SK-N-SH (cell line): Measurements from ENCODE around the gene PLEK2. TPM values are rescaled to one million over a fixed set of nuclear protein-coding genes. Genes with fewer than 3 reads are reported as not detected.

Experiments
- CTCF ChIA-PET: fragments of 300-600, 350-600 bp; formaldehyde crosslinking; extraction: SDS; loops from one replicate; lab custom pipeline; 2021; lab: Yijun Ruan, JAX
- POLR2A ChIA-PET: fragments of 350-600 bp; sonication (Branson Sonifier 250); formaldehyde crosslinking; extraction: SDS; loops from one replicate; lab custom pipeline; 2020; ENCODE audit warnings: antibody characterized with exemption, inconsistent platforms; lab: Yijun Ruan, JAX
- DNase-seq: peaks from one replicate; pipeline ENCODE4 v3.0.0; 2012
- H2AFZ ChIP-seq: fragments of 200-600 bp; sonication (generic); 2 replicates; pipeline ENCODE4 v1.8.1; 2016; ENCODE audit warnings: antibody characterized with exemption, mild to moderate bottlenecking, low read depth
- H3F3A ChIP-seq: fragments of 200-600 bp; sonication (generic); replicated peaks from 2 replicates; pipeline ENCODE3; 2016; ENCODE audit warnings: antibody characterized with exemption, mild to moderate bottlenecking; ENCODE audit not compliant: insufficient read depth
- H3K27ac ChIP-seq, 2 experiments: fragments of 200-500 bp in 1 of 2; fragments of 200-600 bp in 1 of 2; sonication (Bioruptor generic) in 1 of 2; sonication (generic), shearing (Covaris generic) in 1 of 2; 2 replicates each; pipeline versions ENCODE4 v1.5.1 to v1.6.1; 2014 to 2016; ENCODE audit warnings: low read depth in 2 of 2, inconsistent platforms in 1 of 2, low read length in 1 of 2, mild to moderate bottlenecking in 1 of 2, mixed read lengths in 1 of 2
- H3K27me3 ChIP-seq: fragments of 200-600 bp; sonication (generic), shearing (Covaris generic); 2 replicates; pipeline ENCODE4 v1.6.1; 2016; ENCODE audit warnings: mixed run types; ENCODE audit not compliant: insufficient read depth
- H3K36me3 ChIP-seq, 2 experiments: fragments of 200-500 bp in 1 of 2; fragments of 200-600 bp in 1 of 2; sonication (Bioruptor generic) in 1 of 2; sonication (generic) in 1 of 2; replicated peaks in 1 of 2; 2 replicates each; pipeline versions ENCODE3 to v1.5.1; 2014 to 2016; ENCODE audit warnings: low read length in 1 of 2, mild to moderate bottlenecking in 1 of 2; ENCODE audit not compliant: insufficient read depth in 2 of 2, control insufficient read depth in 1 of 2
- H3K4me1 ChIP-seq, 2 experiments: fragments of 200-500 bp in 1 of 2; fragments of 200-600 bp in 1 of 2; sonication (Bioruptor generic) in 1 of 2; sonication (generic), shearing (Covaris generic) in 1 of 2; 2 replicates each; pipeline versions ENCODE4 v1.5.1 to v1.6.1; 2014 to 2016; ENCODE audit warnings: low read depth in 1 of 2, low read length in 1 of 2, mixed run types in 1 of 2; ENCODE audit not compliant: insufficient read depth in 2 of 2, control insufficient read depth in 1 of 2
- H3K4me2 ChIP-seq: fragments of 200-600 bp; sonication (generic), shearing (Covaris generic); 2 replicates; pipeline ENCODE4 v1.6.1; 2017; ENCODE audit warnings: mixed run types
- H3K4me3 ChIP-seq, 2 experiments: fragments of 200-500 bp in 1 of 2; fragments of 200-600 bp in 1 of 2; sonication (Bioruptor generic) in 1 of 2; sonication (generic), shearing (Covaris generic) in 1 of 2; 2 replicates each; pipeline versions ENCODE4 v1.5.1 to v1.8.1; 2014 to 2016; ENCODE audit warnings: low read depth in 2 of 2, inconsistent platforms in 1 of 2, low read length in 1 of 2, mild to moderate bottlenecking in 1 of 2, mixed read lengths in 1 of 2, moderate library complexity in 1 of 2
- H3K79me2 ChIP-seq: fragments of 200-600 bp; sonication (generic); 2 replicates; pipeline ENCODE4 v1.8.1; 2017; ENCODE audit warnings: mild to moderate bottlenecking; ENCODE audit not compliant: insufficient read depth
- H3K9ac ChIP-seq: fragments of 200-600 bp; sonication (generic); 2 replicates; pipeline ENCODE4 v1.6.1; 2017; ENCODE audit warnings: mixed run types
- H3K9me2 ChIP-seq: fragments of 200-600 bp; sonication (generic); 2 replicates; pipeline ENCODE4 v1.6.1; 2017; ENCODE audit warnings: mixed run types
- H3K9me3 ChIP-seq: fragments of 200-600 bp; sonication (generic); 2 replicates; pipeline ENCODE4 v1.6.1; 2017; ENCODE audit warnings: mixed run types, mild to moderate bottlenecking, moderate library complexity
- H4K20me1 ChIP-seq: fragments of 200-600 bp; sonication (generic); 2 replicates; pipeline ENCODE4 v1.6.1; 2017; ENCODE audit warnings: mild to moderate bottlenecking, mixed run types; ENCODE audit not compliant: insufficient read depth
- EP300 ChIP-seq, 2 experiments: IDR thresholded peaks; 2 replicates each; pipeline versions ENCODE4 v1.4.0 to v1.6.1; 2012; ENCODE audit warnings: borderline replicate concordance in 1 of 2, low read depth in 1 of 2, low read length in 1 of 2
- GATA2 ChIP-seq: sonication (generic); formaldehyde crosslinking; IDR thresholded peaks from 2 replicates; pipeline ENCODE4 v1.5.0; 2020; ENCODE audit warnings: mild to moderate bottlenecking, missing genetic modification reagents
- RCOR1 ChIP-seq: fragments of 150-350 bp; IDR thresholded peaks from 2 replicates; pipeline ENCODE4 v1.6.1; 2017; ENCODE audit warnings: antibody characterized with exemption, low read length
- TCF12 ChIP-seq: IDR thresholded peaks from 2 replicates; pipeline ENCODE4 v1.4.0; 2012
- YY1 ChIP-seq: IDR thresholded peaks from 2 replicates; pipeline ENCODE4 v1.4.0; 2012; ENCODE audit warnings: low read depth, mild to moderate bottlenecking
- WGBS: methylation state at CpG from one replicate; pipeline ENCODE4 v1.1.6; 2017; ENCODE audit warnings: low lambda C conversion rate; 5-methylcytosine and 5-hydroxymethylcytosine counted together
- polyA plus RNA-seq, 3 experiments: library from polyadenylated mRNA; depleted of rRNA; stranded (reverse); fragments of >200 nt; gene quantifications; 2 replicates each; pipeline ENCODE4 v1.2.3, GENCODE V29; 2012

Gene PLEK2, protein sequence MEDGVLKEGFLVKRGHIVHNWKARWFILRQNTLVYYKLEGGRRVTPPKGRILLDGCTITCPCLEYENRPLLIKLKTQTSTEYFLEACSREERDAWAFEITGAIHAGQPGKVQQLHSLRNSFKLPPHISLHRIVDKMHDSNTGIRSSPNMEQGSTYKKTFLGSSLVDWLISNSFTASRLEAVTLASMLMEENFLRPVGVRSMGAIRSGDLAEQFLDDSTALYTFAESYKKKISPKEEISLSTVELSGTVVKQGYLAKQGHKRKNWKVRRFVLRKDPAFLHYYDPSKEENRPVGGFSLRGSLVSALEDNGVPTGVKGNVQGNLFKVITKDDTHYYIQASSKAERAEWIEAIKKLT
- 0.11 and 0.56 TPM in 2 replicates for polyA plus RNA-seq (2012; rRNA removed)
- 0.15 and 0.16 TPM in 2 replicates for polyA plus RNA-seq (2012; cell fraction: cytosol; rRNA removed)
- 0.11 and 0.20 TPM in 2 replicates for polyA plus RNA-seq (2012; cell fraction: nucleus; rRNA removed)

DNA sequence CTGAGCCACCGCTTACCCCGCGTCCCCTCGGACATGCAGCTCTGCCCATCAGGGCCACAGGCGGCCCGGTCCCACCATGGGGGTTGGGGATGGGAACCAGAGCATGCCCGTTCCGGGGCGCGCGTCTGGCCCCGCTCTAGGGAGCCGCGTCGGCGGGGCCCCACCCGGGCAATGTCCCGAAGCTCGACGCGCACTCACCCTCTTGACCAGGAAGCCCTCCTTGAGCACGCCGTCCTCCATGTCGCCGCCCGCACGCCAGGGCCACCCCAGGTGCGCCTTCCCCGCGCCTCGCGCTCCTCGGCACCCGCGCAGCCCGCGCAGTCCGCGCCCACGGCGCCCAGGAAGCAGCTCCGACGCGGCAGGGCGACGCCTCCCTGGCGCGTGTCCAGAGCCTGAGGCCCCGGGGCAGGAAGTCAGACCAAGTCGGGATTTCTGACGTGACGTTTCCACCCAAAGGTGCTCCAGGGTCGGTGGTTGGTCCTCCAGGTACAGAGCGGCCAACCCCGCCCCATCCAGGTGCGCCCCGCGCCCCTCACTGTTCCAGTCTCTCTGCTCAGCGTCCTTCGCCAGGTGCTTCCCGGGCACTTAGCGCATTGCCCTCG is at the start of gene PLEK2:
PLEK2 (minus strand) TSS at position 346 of the 602 bp plus-strand sequence; CDS start at position 240, 106 bp downstream.
- TF ChIP-seq GATA2 (CRISPR knock-in tag) (no peak), RCOR1 (no peak)
- Histone ChIP-seq H3K4me1 (peaks cover 7 to 10% of the 10 kb centered on the region in 2 experiments; a peak in 1 of 4 replicates), H3K79me2 (no peaks in the 10 kb centered on the region), H3K9me3 (no peaks in the 10 kb centered on the region), H3K4me3 (peak within 1 kb of the TSS in 1 of 2 experiments; percentile 38; a peak in 3 of 4 replicates), H3K27ac (no peak within 1 kb of the TSS), H3K27me3 (no peaks in the 10 kb centered on the region), H3K36me3 (no peaks in the 10 kb centered on the region), H2AFZ (peak within 1 kb of the TSS; percentile 74; the same call in 1 of the 2 replicates), H3K9me2 (no peaks in the 10 kb centered on the region), H3K9ac (no peak within 1 kb of the TSS), H3K4me2 (peak within 1 kb of the TSS; percentile 59), H3F3A (peaks cover 13% of the 10 kb centered on the region), H4K20me1 (no peaks in the 10 kb centered on the region)
- ChIA-PET POLR2A (no interaction called here), CTCF (interaction anchor here (1.0 to 3.9 kb wide), 4 partner anchors 16 to 160 kb away, joined by 4 to 28 read pairs (median 10); no protein-coding TSS in a partner anchor)
- WGBS: 38% methylated on average over 24 of the region's 63 CpGs
- peak; percentile 60 for DNase-seq

DNA sequence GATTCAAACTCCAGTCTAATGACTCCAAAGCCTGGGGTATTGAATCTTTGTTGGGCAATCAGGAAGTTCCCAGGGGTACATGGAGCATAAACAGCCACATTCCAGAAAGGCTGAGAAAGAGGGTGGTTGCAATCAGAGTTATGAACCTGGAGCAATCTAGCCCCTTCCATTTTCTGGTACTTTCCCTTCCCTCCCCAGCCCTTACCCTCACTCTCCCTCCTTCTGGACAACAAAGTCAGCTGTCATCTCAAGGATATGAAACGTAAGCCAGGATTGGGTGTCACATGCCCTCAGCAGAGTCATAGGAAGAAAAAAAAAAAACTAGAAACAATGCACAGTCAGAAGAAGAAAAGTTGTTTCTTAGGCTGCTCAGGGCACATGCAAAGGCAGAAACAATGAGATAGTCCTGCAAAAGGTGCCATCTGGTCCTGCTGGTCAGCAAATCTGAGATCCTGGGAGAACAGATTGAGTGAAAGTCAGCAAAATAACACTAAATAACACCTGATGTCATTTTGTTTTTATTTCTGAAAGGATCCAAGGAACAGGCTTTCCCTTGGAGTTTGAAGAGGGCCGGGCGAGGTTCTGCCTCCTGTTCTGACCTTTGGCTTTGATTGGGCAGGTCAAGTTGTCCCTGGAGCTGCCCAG is 49.5 kb upstream of the PLEK2 start:
- Histone ChIP-seq H3F3A (no peaks in the 10 kb centered on the region), H4K20me1 (no peaks in the 10 kb centered on the region), H3K27ac (no peak overlapping the region), H2AFZ (no peak overlapping the region), H3K36me3 (no peaks in the 10 kb centered on the region), H3K4me1 (no peaks in the 10 kb centered on the region), H3K9me3 (no peaks in the 10 kb centered on the region), H3K4me2 (no peak overlapping the region)
- CTCF ChIA-PET: interaction anchor here (0.7 to 1.3 kb wide), 2 partner anchors 66 to 110 kb away, joined by 3 to 4 read pairs; no protein-coding TSS in a partner anchor
- DNase-seq: no peak
- 58% methylated on average over 3 of the region's 3 CpGs for WGBS
- POLR2A ChIA-PET: no interaction called here
- TF ChIP-seq YY1 (no peak), TCF12 (no peak)
- TF ChIP-seq, all 33 proteins: peak for 0
- no peaks in the 10 kb centered on the region for H3K79me2 ChIP-seq
- H3K27me3 ChIP-seq: peaks cover 5% of the 10 kb centered on the region; the same call in 1 of the 2 replicates
- H3K9me2 ChIP-seq: no peaks in the 10 kb centered on the region
- H3K4me3 ChIP-seq: no peak overlapping the region
- no peak overlapping the region for H3K9ac ChIP-seq

GRCh38 chr14:67459336-67459735 is 47.4 kb upstream of the PLEK2 start:
- Histone ChIP-seq H3K4me1 (no peaks in the 10 kb centered on the region), H3K4me2 (no peak overlapping the region), H3K79me2 (no peaks in the 10 kb centered on the region), H3K9me3 (no peaks in the 10 kb centered on the region), H3F3A (no peaks in the 10 kb centered on the region), H3K9me2 (no peaks in the 10 kb centered on the region), H4K20me1 (no peaks in the 10 kb centered on the region), H2AFZ (no peak overlapping the region), H3K9ac (no peak overlapping the region), H3K36me3 (no peaks in the 10 kb centered on the region), H3K27me3 (peaks cover 5% of the 10 kb centered on the region; the same call in 1 of the 2 replicates), H3K4me3 (no peak overlapping the region), H3K27ac (no peak overlapping the region)
- DNase-seq: no peak
- 72% methylated on average over 5 of the region's 5 CpGs for WGBS
- TF ChIP-seq EP300 (IDR thresholded peaks at IDR 0.05; ENCODE audit: borderline replicate concordance in 1 of 2, low read depth in 1 of 2, low read length in 1 of 2): no peak
- POLR2A ChIA-PET: no interaction called here
- CTCF ChIA-PET: interaction anchor here (0.6 to 1.0 kb wide), 2 partner anchors 68 to 1336 kb away, joined by 3 read pairs; no protein-coding TSS in a partner anchor
